RWPE2 (cell line): Measurements from ENCODE around the gene C6orf132.

Experiments used
- ATAC-seq: fragments of 200-7000 bp; cut with Tn5 transposase; 3 replicates; pipeline ENCODE4 v1.9.1; 2021; ENCODE audit warnings: low read depth
- DNase-seq: peaks from one replicate; pipeline ENCODE4 v3.0.0-alpha.2; 2020; ENCODE audit warnings: low spot score
- H3K27ac ChIP-seq: fragments of 450-650 bp; 2 replicates; pipeline ENCODE4 v1.5.1; 2017; ENCODE audit warnings: mild to moderate bottlenecking; ENCODE audit not compliant: poor library complexity, severe bottlenecking
- H3K27me3 ChIP-seq: fragments of 250-450 bp; sonication (Bioruptor Pico); 2 replicates; pipeline ENCODE4 v1.5.1; 2021; ENCODE audit warnings: mild to moderate bottlenecking, moderate library complexity; ENCODE audit not compliant: insufficient read depth, poor library complexity, severe bottlenecking
- H3K36me3 ChIP-seq: fragments of 250-450 bp; sonication (Bioruptor Pico); 2 replicates; pipeline ENCODE4 v1.5.1; 2020; ENCODE audit warnings: low read depth, mild to moderate bottlenecking, moderate library complexity
- H3K4me1 ChIP-seq: fragments of 250-450 bp; sonication (Bioruptor Pico); 2 replicates; pipeline ENCODE4 v1.5.1; 2021; ENCODE audit warnings: mild to moderate bottlenecking, moderate library complexity; ENCODE audit not compliant: insufficient read depth, poor library complexity, severe bottlenecking
- H3K4me3 ChIP-seq: fragments of 250-450 bp; sonication (Bioruptor Pico); 2 replicates; pipeline ENCODE4 v1.5.1; 2021; ENCODE audit warnings: mild to moderate bottlenecking, moderate library complexity; ENCODE audit not compliant: severe bottlenecking
- H3K9me3 ChIP-seq: fragments of 250-450 bp; sonication (Bioruptor Pico); 2 replicates; pipeline ENCODE4 v1.5.1; 2021; ENCODE audit warnings: mild to moderate bottlenecking, moderate library complexity; ENCODE audit not compliant: severe bottlenecking
- CTCF ChIP-seq: fragments of 450-650 bp; IDR thresholded peaks from one replicate; pipeline ENCODE4 v1.5.1; 2017; ENCODE audit warnings: mild to moderate bottlenecking, moderate library complexity; ENCODE audit not compliant: poor library complexity, severe bottlenecking

C6orf132 gene

GRCh38 chr6:42103753-42104094, 38.7 kb downstream of the C6orf132 start:
- H3K4me1 ChIP-seq, result peaks cover 32% of the 10 kb centered on the region
- ATAC-seq (no peak), DNase-seq (no peak)
- TF ChIP-seq CTCF, result no peak
- H3K4me3 ChIP-seq, result no peak overlapping the region
- H3K27me3 ChIP-seq, result no peaks in the 10 kb centered on the region
- H3K9me3 ChIP-seq, result no peaks in the 10 kb centered on the region
- peaks cover 27% of the 10 kb centered on the region for H3K36me3 ChIP-seq
- H3K27ac ChIP-seq, result no peak overlapping the region

GRCh38 chr6:42103216-42103615, 39.2 kb downstream of the C6orf132 start:
- Histone ChIP-seq H3K27ac (no peak overlapping the region), H3K4me3 (no peak overlapping the region), H3K4me1 (peaks cover 38% of the 10 kb centered on the region), H3K36me3 (peaks cover 22% of the 10 kb centered on the region), H3K27me3 (no peaks in the 10 kb centered on the region), H3K9me3 (no peaks in the 10 kb centered on the region)
- DNase-seq (no peak), ATAC-seq (no peak)
- no peak for TF ChIP-seq CTCF

- Histone ChIP-seq H3K36me3 (peaks cover 15% of the 10 kb centered on the region), H3K4me3 (no peak overlapping the region), H3K9me3 (no peaks in the 10 kb centered on the region), H3K27me3 (no peaks in the 10 kb centered on the region), H3K4me1 (peaks cover 39% of the 10 kb centered on the region), H3K27ac (peak overlapping the region; percentile 97)
- DNase-seq (no peak), ATAC-seq (no peak; the same call in 2 of the 3 replicates)
- no peak for TF ChIP-seq CTCF
Observed at GRCh38 chr6:42101186-42101657, 41.2 kb downstream of the C6orf132 start.

- no peak for DNase-seq
- no peak for TF ChIP-seq CTCF
- Histone ChIP-seq H3K36me3 (peaks cover 6% of the 10 kb centered on the region; the same call in 1 of the 2 replicates), H3K27ac (peak overlapping the region; percentile 97), H3K9me3 (no peaks in the 10 kb centered on the region), H3K27me3 (no peaks in the 10 kb centered on the region), H3K4me3 (no peak overlapping the region), H3K4me1 (peaks cover 39% of the 10 kb centered on the region)
- peak; percentile 16; the same call in 2 of the 3 replicates for ATAC-seq
Observed at GRCh38 chr6:42100029-42100901, 42.2 kb downstream of the C6orf132 start.
